Brain microvascular endothelial cell (primary cell): ENCODE measurements around the gene SLC27A1.
A peak's percentile ranks its signal among the peaks of the same experiment; 100 is the strongest.
"Not testable (repeated sequence)": the region's sequence is repeated elsewhere in the genome, so short reads cannot be mapped to it uniquely, and the experiment has no call there.

Experiments
- DNase-seq: peaks from one replicate; pipeline ENCODE4 v3.0.0-alpha.2; 2020
- H3K27ac ChIP-seq: fragments of 250-450 bp; sonication (Bioruptor Pico); 2 replicates; pipeline ENCODE4 v1.5.1; 2020; ENCODE audit warnings: mild to moderate bottlenecking, moderate library complexity
- H3K27me3 ChIP-seq: fragments of 250-450 bp; sonication (Bioruptor Pico); replicated peaks from 2 replicates; pipeline ENCODE4 v1.5.1; 2020; ENCODE audit warnings: mild to moderate bottlenecking
- H3K36me3 ChIP-seq: fragments of 250-450 bp; sonication (Bioruptor Pico); replicated peaks from 2 replicates; pipeline ENCODE4 v1.5.1; 2020; ENCODE audit warnings: mild to moderate bottlenecking
- H3K4me3 ChIP-seq: 2 replicates; pipeline ENCODE4 v1.5.1; 2011; ENCODE audit warnings: low read depth, mild to moderate bottlenecking, control low read depth, low read length, moderate library complexity
- CTCF ChIP-seq: IDR thresholded peaks from 2 replicates; pipeline ENCODE4 v1.5.1; 2011; ENCODE audit warnings: low read depth, mild to moderate bottlenecking, moderate library complexity, low read length, control low read depth, inconsistent platforms; ENCODE audit errors: missing control alignments
- in situ Hi-C: cut with HindIII; loops from 2 replicates; pipeline ENCODE4 v1.10.0; 2017; ENCODE audit warnings: low sequenced_read_pairs, low pct_ligation_motif_present

SLC27A1 gene

GRCh38 chr19:17495639-17496296 lies 25.4 kb downstream of the SLC27A1 start:
- TF ChIP-seq CTCF, result no peak
- in situ Hi-C loops, result no loop called here
- peaks cover 11% of the 10 kb centered on the region for H3K36me3 ChIP-seq
- no peak for DNase-seq
- H3K27ac ChIP-seq, result no peak overlapping the region
- no peaks in the 10 kb centered on the region for H3K27me3 ChIP-seq
- no peak overlapping the region for H3K4me3 ChIP-seq

- peak; percentile 98 for TF ChIP-seq CTCF
- DNase-seq, result peak; percentile 42
- Histone ChIP-seq H3K27ac (no peak overlapping the region), H3K36me3 (peaks cover 17% of the 10 kb centered on the region), H3K4me3 (no peak overlapping the region), H3K27me3 (no peaks in the 10 kb centered on the region)
- in situ Hi-C loops, result no loop called here
These were observed 26.1 kb downstream of the SLC27A1 start for GRCh38 chr19:17496337-17496997.

- Histone ChIP-seq H3K36me3 (peaks cover 17% of the 10 kb centered on the region), H3K4me3 (no peak overlapping the region), H3K27me3 (no peaks in the 10 kb centered on the region), H3K27ac (no peak overlapping the region)
- no peak for TF ChIP-seq CTCF
- in situ Hi-C loops, result no loop called here
- DNase-seq, result no peak
These were observed 26.9 kb downstream of the SLC27A1 start for GRCh38 chr19:17497149-17497798.

- peaks cover 17% of the 10 kb centered on the region for H3K36me3 ChIP-seq
- H3K27me3 ChIP-seq, H3K27ac ChIP-seq, H3K4me3 ChIP-seq, in situ Hi-C loops, DNase-seq: not testable (repeated sequence)
These were observed 28.7 kb downstream of the SLC27A1 start for GRCh38 chr19:17499025-17499424.

GRCh38 chr19:17499648-17500446 lies 29.5 kb downstream of the SLC27A1 start:
- Histone ChIP-seq H3K27me3 (no peaks in the 10 kb centered on the region), H3K36me3 (peaks cover 17% of the 10 kb centered on the region), H3K4me3 (no peak overlapping the region), H3K27ac (peak overlapping the region; percentile 27)
- TF ChIP-seq CTCF, result no peak
- DNase-seq, result peak; percentile 52
- in situ Hi-C loops, result no loop called here
